HG02938 (cell line): Measurements from ENCODE around the gene CFAP53.
"Not testable (repeated sequence)": the region's sequence is repeated elsewhere in the genome, so short reads cannot be mapped to it uniquely, and the experiment has no call there.

Source experiments
- ATAC-seq: cut with Tn5 transposase; IDR thresholded peaks from one replicate; pipeline ENCODE4 v1.9.1; 2021; ENCODE audit warnings: mild to moderate bottlenecking, moderate library complexity; ENCODE audit not compliant: unreplicated experiment

The CFAP53 gene

DNA sequence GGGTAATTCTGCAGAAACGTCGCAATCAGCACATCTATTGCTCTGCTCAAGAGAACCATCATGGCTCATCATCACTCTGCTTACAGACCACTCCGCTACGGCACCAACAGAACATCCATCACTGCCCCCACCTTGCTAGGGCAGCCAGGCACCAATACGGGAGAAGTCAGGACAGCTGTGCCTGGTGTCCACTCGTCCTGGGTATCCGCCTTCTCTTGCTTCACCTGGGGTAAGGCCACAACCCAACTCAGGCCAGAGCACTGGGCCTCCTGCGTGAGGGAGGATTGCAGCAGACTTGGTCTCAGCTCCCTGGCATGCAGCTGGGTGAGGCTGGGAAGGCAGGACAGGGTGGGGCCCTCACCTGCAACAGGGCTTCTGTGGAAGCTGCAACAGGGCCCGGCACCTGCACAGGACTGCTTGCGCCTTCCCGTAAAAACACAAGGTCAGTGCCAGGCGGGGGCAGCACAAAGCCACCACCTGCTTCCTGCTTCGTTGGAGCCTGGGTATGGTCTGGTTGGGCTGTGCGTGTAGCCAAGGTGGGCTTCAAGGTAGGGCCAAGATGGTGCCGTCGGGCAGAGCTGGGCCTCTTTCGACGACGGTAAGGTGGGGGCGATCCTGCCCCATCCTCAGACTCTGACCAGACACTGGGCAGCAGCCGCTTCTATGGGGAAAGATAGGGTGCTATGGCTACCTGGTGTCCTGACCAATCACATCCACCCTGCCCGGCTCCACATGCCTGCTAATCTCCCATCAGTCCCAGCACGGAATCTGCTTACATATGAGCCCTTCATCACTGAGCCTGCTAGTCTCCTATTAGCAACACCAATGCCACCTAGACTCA is 7.1 kb upstream of the CFAP53 start:
- no peak for ATAC-seq

DNA sequence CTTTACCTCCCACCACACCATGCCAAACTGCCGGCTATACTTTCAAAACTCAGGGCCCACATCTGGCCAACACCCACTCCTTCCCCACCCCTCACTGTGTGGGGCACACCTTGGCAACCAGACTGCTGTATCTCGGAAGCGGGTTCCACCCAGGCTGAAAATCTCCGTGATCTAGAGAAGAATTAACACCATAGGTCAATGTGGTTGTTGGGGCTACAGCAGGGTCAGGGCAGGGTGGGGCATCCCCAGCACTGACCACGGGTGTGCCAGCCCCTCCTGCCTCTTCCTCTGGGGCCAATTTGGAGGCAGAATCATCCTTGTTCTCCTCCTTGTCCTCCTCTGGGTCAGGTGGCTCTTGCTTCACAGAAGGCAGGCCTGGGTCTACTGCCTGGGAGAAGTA is 6.3 kb upstream of the CFAP53 start:
- ATAC-seq = no peak

DNA sequence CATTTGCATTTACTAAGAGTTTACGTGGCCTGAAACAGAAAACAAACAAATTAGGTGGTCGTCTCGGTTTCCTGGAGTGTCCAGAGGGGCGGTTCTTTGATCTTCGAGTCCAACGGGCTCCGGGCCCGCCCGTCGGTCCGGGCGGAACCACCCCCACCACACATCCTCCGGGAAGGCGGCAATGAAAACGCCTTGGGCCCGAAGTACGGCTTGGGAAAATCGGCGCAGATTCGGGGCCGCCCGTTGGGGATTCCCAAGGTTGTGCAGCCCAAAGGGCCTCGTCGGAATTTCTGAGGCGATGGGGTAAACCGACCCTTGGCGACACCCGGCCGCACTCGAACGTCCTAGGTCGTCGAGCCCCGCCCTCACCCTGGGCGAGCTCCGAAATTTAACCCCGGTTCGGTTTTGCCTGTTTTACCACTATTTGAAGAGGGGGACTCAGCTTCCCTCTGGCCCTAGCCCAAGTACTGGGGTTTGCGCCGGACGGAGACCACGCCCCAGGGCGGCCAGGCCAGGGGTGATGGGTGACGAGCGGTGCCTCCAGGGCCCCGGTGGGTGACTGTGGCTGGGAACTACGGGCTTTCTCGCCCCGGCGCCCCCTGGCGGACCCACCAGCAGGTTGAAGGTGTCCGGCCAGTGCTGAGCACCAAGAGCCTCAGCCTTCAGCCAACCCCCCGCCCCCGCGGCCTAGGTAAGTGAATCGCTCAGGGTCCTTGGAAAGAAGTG is 1.9 kb upstream of the CFAP53 start:
- peak; percentile 65 for ATAC-seq

DNA sequence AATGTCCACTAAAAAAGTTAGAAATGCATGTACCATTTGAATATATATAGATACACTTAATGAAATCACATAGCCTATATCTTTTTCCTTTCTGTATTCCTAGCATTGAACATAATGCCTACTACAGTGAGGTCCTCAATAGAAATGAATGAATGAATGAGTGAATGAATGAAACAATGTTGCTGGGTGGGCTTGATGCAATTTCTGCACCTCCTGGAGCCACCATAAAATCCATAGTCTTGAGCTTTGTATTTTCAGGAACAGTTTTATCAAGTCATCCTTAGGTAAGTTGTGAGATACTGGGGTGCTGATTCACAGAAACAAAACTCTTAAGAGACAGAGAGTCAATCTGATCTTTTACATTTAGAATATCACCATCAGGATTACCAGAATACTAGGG is 3.3 kb downstream of the CFAP53 start:
- no peak for ATAC-seq

DNA sequence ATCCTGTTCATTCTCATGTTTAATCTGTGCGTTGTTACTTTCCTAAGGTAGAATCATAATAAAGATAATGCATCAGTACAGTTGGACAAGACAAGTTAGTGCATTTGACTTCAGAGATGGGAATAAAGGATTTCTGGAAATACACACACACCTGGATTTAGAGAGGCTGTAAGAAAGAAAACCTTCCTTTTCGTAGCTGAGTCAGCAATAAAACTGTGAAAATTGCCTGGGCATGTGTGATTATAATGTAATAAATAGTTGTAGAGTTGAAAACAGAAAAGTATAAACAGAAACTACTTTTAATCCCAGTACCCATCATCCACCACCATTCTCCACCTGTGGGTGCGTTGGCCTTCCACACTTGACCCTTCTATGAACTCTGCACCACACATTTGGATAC is 15.4 kb downstream of the CFAP53 start:
- no peak for ATAC-seq

DNA sequence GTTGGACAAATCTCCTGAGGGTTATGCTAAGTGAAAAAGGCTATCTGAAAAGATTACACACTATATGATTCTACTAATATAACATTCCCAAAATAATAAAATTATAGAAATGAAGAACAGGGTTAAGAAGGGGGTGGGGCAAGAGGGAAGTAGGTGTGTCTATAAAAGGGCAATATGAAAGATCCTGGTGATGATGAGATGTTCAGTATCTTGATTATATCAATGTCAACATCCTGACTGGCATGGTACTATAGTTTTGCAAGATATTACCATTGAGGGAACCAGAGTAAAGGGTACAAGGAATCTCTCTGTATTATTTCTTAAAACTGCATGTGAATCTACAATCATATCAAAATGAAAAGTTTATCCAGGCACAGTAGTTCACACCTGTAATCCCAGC is 16.7 kb downstream of the CFAP53 start:
- ATAC-seq = no peak

DNA sequence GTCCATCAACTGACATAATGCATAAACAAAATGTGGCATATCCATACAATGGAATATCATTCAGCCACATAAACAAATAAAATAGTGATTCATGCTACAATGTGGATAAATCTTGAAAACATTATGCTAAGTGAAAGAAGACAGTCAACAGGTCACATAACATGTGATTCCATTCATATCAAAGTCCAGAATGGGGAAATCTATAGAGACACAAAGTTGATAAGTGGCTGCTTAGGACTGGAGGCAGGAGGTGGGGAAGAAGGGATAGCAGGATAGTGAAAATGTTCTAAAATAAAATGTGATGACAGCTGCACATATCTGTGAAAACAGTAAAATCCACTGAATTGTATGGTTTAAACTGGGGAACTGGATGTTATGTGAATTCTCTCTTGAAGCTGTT is 18.7 kb downstream of the CFAP53 start:
- ATAC-seq = no peak

DNA sequence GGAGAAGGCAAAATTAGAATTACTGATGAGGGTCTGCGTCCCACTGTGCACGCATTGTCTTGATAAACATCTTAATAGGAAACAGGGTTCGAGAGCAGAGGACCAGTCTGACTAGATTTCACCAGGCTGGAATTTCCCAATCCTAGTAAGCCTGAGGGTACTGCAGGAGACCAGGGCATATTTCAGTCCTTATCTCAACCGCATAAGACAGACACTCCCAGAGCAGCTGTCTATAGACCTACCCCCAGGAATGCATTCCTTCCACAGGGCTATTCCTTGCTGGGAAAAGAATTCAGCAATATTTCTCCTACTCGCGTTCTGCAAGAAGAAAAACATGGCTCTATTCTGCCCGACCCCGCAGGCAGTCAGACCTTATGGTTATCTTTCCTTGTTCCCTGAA is 24.5 kb downstream of the CFAP53 start:
- not testable (repeated sequence) for ATAC-seq

DNA sequence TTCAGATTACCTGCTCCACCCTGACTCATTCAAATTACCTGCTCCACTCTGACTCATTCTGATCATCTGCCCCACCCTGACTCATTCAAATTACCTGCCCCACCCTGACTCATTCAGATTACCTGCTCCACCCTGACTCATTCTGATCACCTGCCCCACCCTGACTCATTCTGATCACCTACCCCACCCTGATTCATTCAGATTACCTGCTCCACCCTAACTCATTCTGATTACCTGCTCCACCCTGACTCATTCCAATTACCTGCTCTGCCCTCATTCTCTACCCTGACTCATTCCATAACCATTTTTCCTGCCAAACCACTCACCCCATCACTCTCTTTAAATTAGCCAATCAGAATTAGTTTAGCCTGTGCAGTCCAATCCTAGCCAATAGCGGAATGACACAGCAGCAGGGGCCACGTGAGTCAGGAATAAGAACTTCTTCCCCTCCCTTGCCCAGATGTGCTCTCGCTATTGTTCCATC is 26.2 kb downstream of the CFAP53 start:
- ATAC-seq = no peak

DNA sequence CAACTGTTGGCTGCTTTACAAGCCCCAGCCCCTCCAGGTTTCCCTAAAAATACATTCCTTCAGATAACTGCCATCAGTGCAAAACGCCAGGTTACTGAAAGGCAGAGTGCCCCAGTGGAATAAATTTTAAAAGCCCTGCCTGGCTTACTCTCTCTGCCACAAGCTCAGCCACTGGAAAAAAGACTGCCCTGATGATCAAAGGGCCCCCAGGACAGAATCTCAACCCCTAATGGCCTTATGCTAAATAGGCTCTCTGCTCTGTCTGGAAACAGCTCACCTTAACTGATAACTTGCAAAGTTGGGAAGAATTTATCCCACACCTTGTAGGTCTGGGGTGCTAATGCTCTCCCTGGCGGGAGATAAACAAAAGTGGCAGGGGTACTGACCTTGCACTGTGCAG is 33.9 kb downstream of the CFAP53 start:
- no peak for ATAC-seq

DNA sequence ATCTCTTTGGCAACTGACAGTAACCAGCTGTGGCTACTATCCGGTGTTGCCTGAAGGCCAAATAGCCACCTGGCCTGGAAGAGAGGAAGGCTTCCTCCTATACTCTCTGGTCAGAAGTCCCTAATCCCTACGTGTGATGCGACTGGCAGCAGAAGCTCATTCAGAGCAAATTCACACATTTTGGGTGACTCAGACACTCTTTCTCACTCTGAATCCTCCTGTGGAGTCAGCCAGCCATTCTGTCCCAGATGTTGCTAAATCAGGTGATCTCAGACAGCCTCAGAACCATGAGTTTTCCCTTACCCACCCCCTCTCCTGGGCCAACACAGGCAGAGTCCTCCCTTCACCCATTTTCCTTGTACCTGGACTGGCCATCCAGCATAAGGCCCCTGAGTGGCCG is 34.7 kb downstream of the CFAP53 start:
- ATAC-seq = no peak

DNA sequence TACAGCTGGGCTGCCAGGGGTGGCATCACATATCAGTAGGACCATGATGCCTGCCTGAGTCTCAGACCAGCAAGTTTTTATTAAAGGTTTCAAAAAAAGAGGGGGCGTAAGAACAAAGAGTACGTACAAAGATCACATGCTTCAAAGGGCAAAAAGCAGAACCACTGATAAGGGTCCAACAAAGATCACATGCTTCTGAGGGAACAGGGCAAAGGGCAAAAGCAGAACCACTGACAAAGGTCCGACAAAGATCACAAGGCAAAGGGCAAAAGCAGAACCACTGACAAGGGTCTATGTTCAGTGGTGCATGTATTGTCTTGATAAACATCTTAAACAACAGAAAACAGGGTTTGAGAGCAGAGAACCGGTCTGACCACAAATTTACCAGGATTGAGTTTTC is 46.0 kb downstream of the CFAP53 start:
- not testable (repeated sequence) for ATAC-seq

DNA sequence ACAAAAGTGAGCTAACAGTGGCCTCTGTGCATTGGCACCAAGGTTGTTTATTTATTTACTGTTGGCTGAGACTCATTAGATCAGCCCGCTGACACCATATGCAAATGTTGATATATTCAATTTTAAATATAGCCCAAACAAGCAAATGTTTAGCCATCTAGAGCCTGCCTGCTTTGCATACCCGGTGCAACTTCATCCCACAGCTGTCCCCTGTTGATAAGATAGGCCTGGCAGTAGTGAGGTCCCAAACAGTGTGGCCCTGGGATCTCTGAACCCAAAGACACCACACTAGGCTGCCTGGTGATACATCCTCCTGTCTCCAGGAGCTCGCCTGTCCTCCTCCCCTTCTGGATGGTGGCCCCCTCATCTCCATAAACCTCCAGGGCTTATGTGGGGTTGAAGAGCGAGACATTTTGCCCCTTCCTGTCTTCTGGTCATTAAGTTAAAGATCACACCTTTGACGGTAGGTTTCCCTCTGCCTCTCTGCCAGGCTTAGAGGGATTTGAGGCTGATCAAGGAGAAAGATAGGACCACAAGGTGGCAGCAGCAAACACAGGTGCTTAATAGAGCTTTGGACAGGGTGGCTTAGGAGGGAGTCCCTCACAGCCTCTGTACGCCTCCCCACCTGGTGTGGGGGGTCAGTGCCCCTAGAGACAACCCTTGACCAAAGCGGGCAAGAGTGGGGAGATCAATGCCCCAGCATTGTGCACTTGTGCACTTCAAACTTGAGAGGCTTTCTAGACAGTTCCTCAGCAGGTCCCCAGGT is 47.7 kb downstream of the CFAP53 start:
- ATAC-seq = peak; percentile 71

DNA sequence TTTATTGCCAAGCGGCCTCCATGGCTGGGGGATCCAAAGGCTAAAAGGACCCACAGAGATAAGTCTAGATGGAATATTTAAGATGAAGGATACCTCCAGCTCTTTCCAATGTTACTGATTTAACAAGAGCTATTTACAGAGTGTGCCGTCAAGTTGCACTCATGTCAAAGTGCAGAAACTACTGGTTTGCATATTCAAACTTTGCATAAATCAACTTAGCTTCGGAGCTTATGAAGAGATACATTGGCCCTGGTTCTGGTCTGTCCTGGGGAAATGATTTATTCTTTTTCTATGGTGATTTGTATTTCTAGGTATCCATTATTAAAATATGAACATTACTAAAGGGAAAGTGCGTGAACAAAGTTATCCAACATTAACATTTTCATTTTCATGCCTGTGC is 57.0 kb downstream of the CFAP53 start:
- no peak for ATAC-seq

DNA sequence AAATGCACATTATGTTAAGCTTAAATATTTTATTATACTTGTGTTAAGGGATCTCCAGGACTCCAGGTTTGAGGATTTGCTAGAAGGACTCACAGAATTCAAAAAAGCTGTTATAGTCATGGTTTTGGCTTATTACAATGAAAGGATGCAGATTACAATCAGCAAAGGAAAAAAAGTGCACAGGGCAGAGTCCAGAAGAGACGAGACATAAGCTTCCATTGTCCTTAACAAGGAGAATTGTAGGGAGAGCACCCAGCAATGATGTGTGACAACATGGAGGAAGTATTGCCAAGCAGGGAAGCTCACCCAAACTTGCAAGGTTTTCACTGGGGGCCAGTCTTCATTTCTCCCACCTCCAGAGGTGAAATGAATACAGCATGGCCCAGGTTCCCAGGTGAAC is 58.6 kb downstream of the CFAP53 start:
- ATAC-seq = no peak

DNA sequence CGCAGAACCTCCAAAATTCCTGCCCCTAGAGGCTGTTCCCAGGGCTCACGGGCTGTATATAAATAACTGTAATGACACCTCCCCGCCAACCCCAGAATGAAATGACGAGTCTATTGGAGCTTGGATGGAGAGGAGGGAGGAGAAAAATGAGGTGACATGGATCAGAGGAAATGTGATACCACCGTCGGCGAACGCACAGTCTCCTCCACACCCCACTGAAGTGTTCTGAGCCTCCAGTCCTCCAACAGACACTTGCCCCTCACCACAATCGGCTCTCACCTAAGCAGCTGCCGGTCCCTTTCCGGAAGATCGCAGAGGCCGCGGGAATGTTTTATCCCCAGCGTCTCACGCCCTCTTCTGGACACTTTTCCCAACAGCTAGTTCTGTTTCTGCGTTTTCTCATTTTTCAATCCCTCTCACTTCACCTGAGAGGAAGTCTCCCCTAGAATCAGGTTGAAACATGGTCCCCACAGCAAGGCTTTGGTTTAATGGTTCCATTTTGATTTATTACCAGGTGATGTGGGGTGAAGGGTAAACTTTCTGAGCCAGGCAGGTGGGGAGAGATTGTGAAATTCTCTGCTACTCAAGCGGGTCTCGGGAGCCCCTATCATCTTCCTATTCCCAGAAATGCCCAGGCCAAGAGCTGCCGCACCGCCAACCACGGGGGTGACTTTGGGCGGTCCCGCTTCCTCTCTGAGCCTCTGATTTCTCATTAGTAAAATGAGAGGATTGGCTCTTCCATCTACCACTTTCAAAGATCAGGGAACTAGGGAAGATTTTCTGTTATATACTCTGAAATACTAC is 62.3 kb downstream of the CFAP53 start:
- ATAC-seq = no peak

DNA sequence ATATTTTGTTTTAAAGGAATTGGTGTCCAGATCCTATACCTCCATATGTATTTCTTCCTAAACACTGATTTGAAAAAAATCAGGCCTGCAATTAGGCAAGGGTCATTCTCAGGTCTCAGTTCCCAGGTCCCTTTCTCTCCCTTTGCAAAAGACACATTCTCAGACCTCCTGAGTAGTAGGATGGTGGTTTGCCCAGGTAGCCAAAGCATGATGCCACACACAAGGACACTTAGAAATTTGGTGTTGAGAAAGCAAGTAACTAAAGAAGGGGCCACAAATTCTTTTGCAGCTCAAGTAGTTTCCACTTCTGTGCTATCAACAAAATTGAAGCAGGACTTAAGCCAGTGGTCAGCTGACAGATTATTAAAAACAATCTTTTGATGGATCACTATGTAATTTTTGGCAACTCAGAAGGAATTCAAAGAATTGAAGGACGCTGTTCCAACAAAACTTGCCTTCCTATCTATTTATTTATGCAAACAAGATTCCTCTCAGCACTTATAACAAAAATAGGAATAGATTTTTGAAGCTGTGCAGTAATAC is 64.7 kb downstream of the CFAP53 start:
- ATAC-seq = no peak

DNA sequence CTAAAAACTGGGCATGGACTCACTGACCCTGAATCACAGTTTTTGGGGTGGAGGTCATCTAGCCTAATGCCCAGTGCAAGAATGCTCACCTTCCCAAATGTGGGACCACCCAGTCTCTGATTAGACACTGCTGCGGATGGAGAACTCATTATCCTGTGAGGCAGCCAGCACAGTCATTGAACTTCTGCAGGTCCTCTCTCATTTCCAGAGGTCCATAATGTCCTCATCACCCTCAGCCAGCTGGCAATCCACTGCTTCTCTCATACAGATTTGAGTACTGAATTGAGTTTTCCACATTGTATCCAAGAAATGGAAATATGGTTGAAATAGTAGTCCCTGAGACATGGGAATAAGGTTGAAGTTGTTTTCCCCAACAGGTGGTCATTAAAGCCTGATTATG is 66.4 kb downstream of the CFAP53 start:
- no peak for ATAC-seq

DNA sequence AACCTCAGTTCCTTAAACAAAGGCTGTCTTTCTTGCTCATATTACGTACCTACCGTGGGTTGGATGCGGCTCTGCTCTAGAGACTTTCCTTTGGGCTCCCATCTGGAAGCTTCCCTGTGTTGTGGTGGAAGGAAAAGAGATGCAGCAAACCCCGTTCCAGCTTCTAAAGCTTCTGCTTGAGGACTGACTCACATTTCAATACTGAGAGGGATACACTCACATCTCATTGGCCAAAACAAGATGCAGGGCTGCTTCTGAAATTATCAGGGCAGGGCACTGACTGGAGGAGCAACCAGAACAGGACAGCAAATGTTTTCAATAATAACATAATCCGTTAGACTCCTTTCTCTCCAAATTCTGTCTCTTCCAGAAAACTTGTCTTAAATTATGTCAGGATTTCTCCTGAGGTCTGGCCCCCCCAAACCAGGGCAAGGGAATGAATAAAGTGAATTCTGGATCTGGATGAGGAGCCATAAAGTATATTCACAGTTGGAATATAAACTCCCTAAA is 66.9 kb downstream of the CFAP53 start:
- no peak for ATAC-seq

DNA sequence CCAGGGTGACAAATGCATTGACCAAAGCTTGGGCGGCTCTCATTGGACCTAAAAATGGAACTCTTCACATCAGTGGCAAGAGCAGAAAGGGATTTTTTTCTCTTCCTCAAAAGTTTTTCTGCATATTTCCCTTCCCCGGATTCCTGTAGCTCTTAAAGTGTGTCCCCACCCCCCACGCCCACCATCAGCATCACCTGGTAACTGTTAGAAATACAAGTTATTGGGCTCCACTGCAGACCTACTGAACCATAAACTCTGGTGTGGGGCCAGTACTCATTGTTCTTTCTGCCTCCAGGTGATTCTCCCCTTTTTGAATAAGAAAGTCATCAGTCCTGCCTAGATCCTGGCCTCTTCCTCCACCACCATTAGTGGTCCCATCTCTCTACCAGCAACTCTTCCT is 70.0 kb downstream of the CFAP53 start:
- ATAC-seq = no peak
